PC-3 (cell line): ENCODE data around the gene FOS. TPM values are rescaled to one million over a fixed set of nuclear protein-coding genes. Genes with fewer than 3 reads are reported as not detected.

Source experiments
- ATAC-seq: fragments of 200-7000 bp; cut with Tn5 transposase; 2 replicates; pipeline ENCODE4 v1.9.1; 2020; ENCODE audit warnings: mild to moderate bottlenecking, moderate library complexity
- BruUV-seq: library from RNA; stranded (reverse); fragments of 400-500 nt; replicated peaks from 2 replicates; lab custom pipeline; 2021; lab: Mats Ljungman, UMichigan
- CTCF ChIA-PET: fragments of 300-600 bp; sonication (Branson Sonifier 250); formaldehyde crosslinking; loops from one replicate; lab custom pipeline; 2022; ENCODE audit warnings: antibody characterized with exemption; lab: Charles Lee
- POLR2A ChIA-PET: fragments of 300-600 bp; sonication (Branson Sonifier 250); formaldehyde crosslinking; loops from one replicate; lab custom pipeline; 2022; ENCODE audit warnings: antibody characterized with exemption; ENCODE audit not compliant: unreplicated experiment; lab: Charles Lee
- DNase-seq: peaks from one replicate; pipeline ENCODE4 v3.0.0-alpha.2; 2015
- H2AFZ ChIP-seq: fragments of 300-600 bp; sonication (generic); 2 replicates; pipeline ENCODE4 v1.6.0; 2016; ENCODE audit warnings: antibody characterized with exemption, low read length
- H3F3A ChIP-seq: fragments of 300-600 bp; sonication (generic); one replicate; pipeline ENCODE4 v1.6.0; 2017; ENCODE audit warnings: antibody characterized with exemption, low read length, control low read depth, mild to moderate bottlenecking; ENCODE audit not compliant: unreplicated experiment
- H3K27ac ChIP-seq: fragments of 300-600 bp; sonication (generic); 2 replicates; pipeline ENCODE4 v1.5.1; 2016; ENCODE audit warnings: mild to moderate bottlenecking, low read length
- H3K27me3 ChIP-seq: fragments of 300-600 bp; sonication (generic); 2 replicates; pipeline ENCODE4 v1.6.1; 2016; ENCODE audit warnings: low read length, mixed read lengths
- H3K36me3 ChIP-seq: fragments of 300-600 bp; sonication (generic); 2 replicates; pipeline ENCODE4 v1.6.1; 2016; ENCODE audit warnings: low read depth, mixed run types, low read length, mixed read lengths
- H3K4me1 ChIP-seq: fragments of 300-600 bp; sonication (generic); 2 replicates; pipeline ENCODE4 v1.5.1; 2016; ENCODE audit warnings: low read length; ENCODE audit not compliant: insufficient read depth
- H3K4me2 ChIP-seq: fragments of 300-600 bp; sonication (generic); 2 replicates; pipeline ENCODE4 v1.6.0; 2016; ENCODE audit warnings: low read length
- H3K4me3 ChIP-seq: fragments of 300-600 bp; sonication (generic); 2 replicates; pipeline ENCODE4 v1.5.1; 2016; ENCODE audit warnings: mild to moderate bottlenecking, low read length, mixed read lengths
- H3K79me2 ChIP-seq: fragments of 300-600 bp; sonication (generic); 2 replicates; pipeline ENCODE4 v1.6.1; 2017; ENCODE audit warnings: low read length, mixed read lengths
- H3K9ac ChIP-seq: fragments of 300-600 bp; sonication (generic); 2 replicates; pipeline ENCODE4 v1.6.0; 2016; ENCODE audit warnings: mild to moderate bottlenecking, low read length
- H3K9me2 ChIP-seq: fragments of 300-600 bp; sonication (generic); replicated peaks from 2 replicates; pipeline ENCODE4 v1.6.1; 2016; ENCODE audit warnings: mixed run types, low read length, mixed read lengths
- H3K9me3 ChIP-seq: fragments of 300-600 bp; sonication (generic); 2 replicates; pipeline ENCODE4 v1.6.1; 2016; ENCODE audit warnings: low read length, mixed read lengths
- H4K20me1 ChIP-seq: fragments of 300-600 bp; sonication (generic); 2 replicates; pipeline ENCODE4 v1.6.1; 2016; ENCODE audit warnings: low read length, mixed read lengths
- EZH2 ChIP-seq: fragments of 300-600 bp; sonication (generic); IDR thresholded peaks from one replicate; pipeline ENCODE4 v1.6.1; 2017; ENCODE audit warnings: antibody characterized with exemption, mild to moderate bottlenecking, low read length; ENCODE audit not compliant: unreplicated experiment
- EZH2phosphoT487 ChIP-seq: fragments of 300-600 bp; sonication (generic); IDR thresholded peaks from 2 replicates; pipeline ENCODE4 v1.6.1; 2018; ENCODE audit warnings: mild to moderate bottlenecking, antibody characterized with exemption, low read length, borderline replicate concordance
- intact Hi-C: fragments of 100-400 bp; cut with micrococcal nuclease; formaldehyde crosslinking; loops from 2 replicates; pipeline ENCODE4 v1.9.0; 2023
- total RNA-seq: library from RNA; depleted of rRNA; stranded (reverse); fragments of >200 nt; gene quantifications from 2 replicates; pipeline ENCODE4 v1.2.3, GENCODE V29; 2014
- TF ChIP-seq, protein P1 (sequence below): fragments of 300-600 bp; sonication (generic); conservative IDR thresholded peaks from 2 replicates; pipeline ENCODE4 v1.5.1; 2017; ENCODE audit warnings: antibody characterized with exemption, low read depth, mild to moderate bottlenecking, low read length

FOS gene
- total RNA-seq, 1 experiment from 2014 or later: 99.2 TPM

DNA sequence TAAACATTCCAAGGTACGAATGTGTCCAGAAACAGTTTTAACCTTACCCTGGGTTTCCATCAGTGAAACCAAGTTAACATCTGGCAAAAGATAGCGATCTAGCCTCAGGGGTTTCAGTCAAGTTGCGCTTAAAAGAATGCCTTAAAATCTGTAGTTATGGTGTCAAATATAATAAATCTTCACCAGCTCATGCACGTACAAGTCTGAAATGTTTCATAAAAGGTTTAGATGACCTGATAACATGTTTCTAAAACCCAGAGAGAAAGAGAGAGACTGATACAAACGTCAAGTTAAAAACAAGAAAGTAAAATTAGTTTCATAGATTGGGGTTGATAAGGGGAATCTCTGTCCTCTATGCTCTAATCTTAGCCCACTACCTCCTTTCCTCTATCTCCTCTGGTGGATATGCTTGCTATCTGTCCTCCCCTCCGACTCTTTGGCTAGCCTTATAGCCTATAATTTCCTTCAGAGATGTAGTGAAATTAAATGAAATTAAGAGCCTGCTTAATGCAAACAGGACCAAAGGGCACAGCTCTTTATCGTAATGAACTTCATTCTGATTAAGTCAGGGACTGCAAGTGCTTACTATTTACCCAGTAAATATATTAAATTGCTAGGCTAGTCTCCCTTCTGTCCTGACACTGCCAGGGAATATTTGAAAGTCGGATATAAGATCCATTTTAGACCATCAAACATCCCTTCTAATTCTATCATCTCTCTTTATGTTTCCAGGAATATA lies 18.4 kb upstream of the FOS start:
- Histone ChIP-seq H3K79me2 (no peaks in the 10 kb centered on the region), H3K36me3 (no peaks in the 10 kb centered on the region), H3K27ac (no peak overlapping the region), H3K4me1 (peaks cover 27% of the 10 kb centered on the region), H3K9me3 (no peaks in the 10 kb centered on the region), H4K20me1 (no peaks in the 10 kb centered on the region), H3K4me3 (peak overlapping the region; percentile 65; the same call in 1 of the 2 replicates), H2AFZ (no peak overlapping the region), H3K9me2 (no peaks in the 10 kb centered on the region), H3F3A (no peaks in the 10 kb centered on the region), H3K9ac (peak overlapping the region; percentile 74; the same call in 1 of the 2 replicates), H3K4me2 (peak overlapping the region; percentile 90), H3K27me3 (no peaks in the 10 kb centered on the region)
- DNase-seq (no peak), ATAC-seq (no peak)
- intact Hi-C loops: no loop called here
- BruUV-seq: no TSS peak
- TF ChIP-seq, protein P1, sequence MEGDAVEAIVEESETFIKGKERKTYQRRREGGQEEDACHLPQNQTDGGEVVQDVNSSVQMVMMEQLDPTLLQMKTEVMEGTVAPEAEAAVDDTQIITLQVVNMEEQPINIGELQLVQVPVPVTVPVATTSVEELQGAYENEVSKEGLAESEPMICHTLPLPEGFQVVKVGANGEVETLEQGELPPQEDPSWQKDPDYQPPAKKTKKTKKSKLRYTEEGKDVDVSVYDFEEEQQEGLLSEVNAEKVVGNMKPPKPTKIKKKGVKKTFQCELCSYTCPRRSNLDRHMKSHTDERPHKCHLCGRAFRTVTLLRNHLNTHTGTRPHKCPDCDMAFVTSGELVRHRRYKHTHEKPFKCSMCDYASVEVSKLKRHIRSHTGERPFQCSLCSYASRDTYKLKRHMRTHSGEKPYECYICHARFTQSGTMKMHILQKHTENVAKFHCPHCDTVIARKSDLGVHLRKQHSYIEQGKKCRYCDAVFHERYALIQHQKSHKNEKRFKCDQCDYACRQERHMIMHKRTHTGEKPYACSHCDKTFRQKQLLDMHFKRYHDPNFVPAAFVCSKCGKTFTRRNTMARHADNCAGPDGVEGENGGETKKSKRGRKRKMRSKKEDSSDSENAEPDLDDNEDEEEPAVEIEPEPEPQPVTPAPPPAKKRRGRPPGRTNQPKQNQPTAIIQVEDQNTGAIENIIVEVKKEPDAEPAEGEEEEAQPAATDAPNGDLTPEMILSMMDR: no peak
- TF ChIP-seq EZH2phosphoT487 (no peak), EZH2 (no peak)
- CTCF ChIA-PET: no interaction called here
- POLR2A ChIA-PET: no interaction called here

DNA sequence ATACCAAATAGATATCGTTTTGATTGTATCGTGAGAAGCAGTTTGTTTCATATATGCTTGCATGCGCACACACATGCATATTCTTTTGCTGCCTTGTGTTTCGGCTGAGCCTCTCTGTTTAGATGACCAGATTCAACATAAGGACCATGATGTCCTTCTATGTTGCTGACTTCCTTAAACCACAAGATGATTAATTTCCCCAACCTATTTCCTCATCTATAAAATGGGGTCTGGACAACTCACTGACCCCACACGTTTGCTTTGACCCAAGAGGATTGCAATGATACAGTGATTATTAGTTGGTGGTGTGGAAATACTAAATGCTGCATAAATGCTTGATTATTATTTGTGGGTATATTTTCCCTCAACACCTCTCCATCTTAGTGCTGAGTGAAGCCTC lies 16.8 kb upstream of the FOS start:
- DNase-seq: no peak
- Histone ChIP-seq H2AFZ (no peak overlapping the region), H3K9me2 (no peaks in the 10 kb centered on the region), H3K4me2 (no peak overlapping the region), H4K20me1 (no peaks in the 10 kb centered on the region), H3K4me1 (peaks cover 24% of the 10 kb centered on the region), H3K9ac (no peak overlapping the region), H3F3A (no peaks in the 10 kb centered on the region), H3K27me3 (no peaks in the 10 kb centered on the region), H3K36me3 (no peaks in the 10 kb centered on the region), H3K79me2 (no peaks in the 10 kb centered on the region), H3K27ac (no peak overlapping the region), H3K4me3 (no peak overlapping the region), H3K9me3 (no peaks in the 10 kb centered on the region)
- BruUV-seq: no TSS peak
- ATAC-seq: no peak
- intact Hi-C loops: no loop called here
- no peak for TF ChIP-seq EZH2phosphoT487
- TF ChIP-seq, protein P1: no peak
- TF ChIP-seq EZH2: no peak
- ChIA-PET CTCF (no interaction called here), POLR2A (no interaction called here)

DNA sequence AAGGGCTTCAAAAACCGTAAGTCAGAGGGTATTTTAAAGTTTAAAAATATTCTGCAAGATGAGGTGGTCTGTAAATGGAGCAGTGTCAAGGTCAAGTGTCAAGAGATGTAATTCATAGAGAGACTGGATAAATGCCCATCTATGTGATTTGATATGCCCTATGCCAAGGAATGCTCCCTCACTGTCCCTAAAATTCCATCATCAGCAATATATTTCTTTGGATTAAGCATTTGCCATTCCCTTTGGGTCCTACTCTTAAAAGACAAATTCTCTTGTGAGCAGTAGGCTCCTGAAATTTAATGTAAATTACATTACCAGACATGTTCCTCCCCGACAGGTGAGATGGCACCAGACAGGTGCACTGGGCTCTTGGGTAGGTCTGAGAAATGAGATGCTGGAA lies 16.0 kb upstream of the FOS start:
- TF ChIP-seq, protein P1: no peak
- TF ChIP-seq EZH2phosphoT487 (no peak), EZH2 (no peak)
- no peaks in the 10 kb centered on the region for H3K27me3 ChIP-seq
- no peaks in the 10 kb centered on the region for H3K79me2 ChIP-seq
- no peak overlapping the region for H3K4me3 ChIP-seq
- H3K4me2 ChIP-seq: no peak overlapping the region
- H3K9ac ChIP-seq: no peak overlapping the region
- ChIA-PET POLR2A (no interaction called here), CTCF (no interaction called here)
- no peaks in the 10 kb centered on the region for H3K9me3 ChIP-seq
- no peaks in the 10 kb centered on the region for H3K36me3 ChIP-seq
- no peaks in the 10 kb centered on the region for H4K20me1 ChIP-seq
- H2AFZ ChIP-seq: no peak overlapping the region
- H3K27ac ChIP-seq: no peak overlapping the region
- DNase-seq (no peak), ATAC-seq (no peak)
- intact Hi-C loops: no loop called here
- H3K9me2 ChIP-seq: no peaks in the 10 kb centered on the region
- H3K4me1 ChIP-seq: peaks cover 16% of the 10 kb centered on the region
- no peaks in the 10 kb centered on the region for H3F3A ChIP-seq
- BruUV-seq: no TSS peak
